Fibroblast of the aortic adventitia (primary cell): Measurements from ENCODE around the gene FAM237A. TPM values are rescaled to one million over a fixed set of nuclear protein-coding genes. Genes with fewer than 3 reads are reported as not detected.

Experiments used
- DNase-seq: peaks from one replicate; pipeline ENCODE4 v3.0.0-alpha.2; 2010; ENCODE audit warnings: low read depth
- H3K4me3 ChIP-seq: 2 replicates; pipeline ENCODE4 v1.5.1; 2011; ENCODE audit warnings: low read depth, mild to moderate bottlenecking, control low read depth, low read length, moderate library complexity
- total RNA-seq: library from RNA; depleted of rRNA; stranded (reverse); fragments of >200 nt; gene quantifications from 2 replicates; pipeline ENCODE4 v1.2.3, GENCODE V29; 2012; ENCODE audit warnings: low replicate concordance
- TF ChIP-seq, protein P1 (sequence below): IDR thresholded peaks from 2 replicates; pipeline ENCODE4 v1.5.1; 2011; ENCODE audit warnings: mild to moderate bottlenecking, low read length, control low read depth, inconsistent platforms; ENCODE audit not compliant: insufficient read depth

FAM237A gene
- not detected in 2 replicates for total RNA-seq

DNA sequence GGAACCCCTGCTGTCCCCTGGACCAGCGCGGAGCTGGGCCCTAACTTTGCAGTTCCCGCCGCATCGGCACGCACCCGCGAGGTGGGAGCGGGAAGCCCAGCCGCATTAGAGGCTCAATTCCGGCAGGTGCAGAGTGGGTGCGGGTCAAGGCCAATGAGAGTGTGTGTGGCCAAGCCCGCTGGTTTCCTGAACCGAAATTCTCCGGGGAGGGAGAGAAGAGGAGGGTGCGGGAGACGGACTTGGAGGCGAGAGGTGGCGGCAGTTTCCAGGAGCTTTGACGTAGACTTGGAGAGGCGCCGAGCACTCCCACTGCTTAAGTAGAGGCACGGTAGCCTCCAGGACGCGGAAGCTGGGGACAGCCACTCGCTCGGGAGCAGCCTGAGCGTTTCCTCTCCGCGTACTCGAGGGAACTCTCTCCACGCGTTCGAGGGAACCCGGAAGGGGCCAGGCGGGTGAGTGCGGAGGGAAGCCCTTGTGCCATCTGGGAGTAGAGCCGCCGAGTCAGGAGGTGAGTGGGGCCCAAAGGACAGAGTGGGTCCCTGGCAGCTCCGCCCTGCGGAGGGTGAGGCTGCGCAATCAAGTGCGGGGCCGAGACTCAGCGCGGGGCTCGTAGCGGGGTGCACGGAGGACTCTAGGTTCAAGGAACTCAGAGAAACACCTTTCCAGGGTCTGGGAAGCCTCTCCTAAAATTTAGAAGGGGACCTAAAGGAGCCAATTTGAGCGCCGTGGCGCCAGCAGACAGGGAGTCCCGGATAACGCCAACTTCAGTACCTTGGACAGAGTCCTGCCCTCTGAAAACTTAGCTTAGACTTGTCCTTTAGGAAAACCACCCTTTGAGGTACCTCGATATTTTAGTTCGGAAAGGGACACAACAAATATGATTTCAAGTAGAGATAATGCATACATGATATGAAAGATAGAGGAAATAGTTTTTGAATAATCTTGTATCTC, at the start of gene FAM237A:
Gene FAM237A (plus strand): TSS at position 413 of the 951 bp plus-strand sequence. CDS start 1,750 bp downstream, outside the sequence.
- TF ChIP-seq, protein P1, sequence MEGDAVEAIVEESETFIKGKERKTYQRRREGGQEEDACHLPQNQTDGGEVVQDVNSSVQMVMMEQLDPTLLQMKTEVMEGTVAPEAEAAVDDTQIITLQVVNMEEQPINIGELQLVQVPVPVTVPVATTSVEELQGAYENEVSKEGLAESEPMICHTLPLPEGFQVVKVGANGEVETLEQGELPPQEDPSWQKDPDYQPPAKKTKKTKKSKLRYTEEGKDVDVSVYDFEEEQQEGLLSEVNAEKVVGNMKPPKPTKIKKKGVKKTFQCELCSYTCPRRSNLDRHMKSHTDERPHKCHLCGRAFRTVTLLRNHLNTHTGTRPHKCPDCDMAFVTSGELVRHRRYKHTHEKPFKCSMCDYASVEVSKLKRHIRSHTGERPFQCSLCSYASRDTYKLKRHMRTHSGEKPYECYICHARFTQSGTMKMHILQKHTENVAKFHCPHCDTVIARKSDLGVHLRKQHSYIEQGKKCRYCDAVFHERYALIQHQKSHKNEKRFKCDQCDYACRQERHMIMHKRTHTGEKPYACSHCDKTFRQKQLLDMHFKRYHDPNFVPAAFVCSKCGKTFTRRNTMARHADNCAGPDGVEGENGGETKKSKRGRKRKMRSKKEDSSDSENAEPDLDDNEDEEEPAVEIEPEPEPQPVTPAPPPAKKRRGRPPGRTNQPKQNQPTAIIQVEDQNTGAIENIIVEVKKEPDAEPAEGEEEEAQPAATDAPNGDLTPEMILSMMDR = no peak
- peak; percentile 81 for DNase-seq
- no peak within 1 kb of the TSS for H3K4me3 ChIP-seq

DNA sequence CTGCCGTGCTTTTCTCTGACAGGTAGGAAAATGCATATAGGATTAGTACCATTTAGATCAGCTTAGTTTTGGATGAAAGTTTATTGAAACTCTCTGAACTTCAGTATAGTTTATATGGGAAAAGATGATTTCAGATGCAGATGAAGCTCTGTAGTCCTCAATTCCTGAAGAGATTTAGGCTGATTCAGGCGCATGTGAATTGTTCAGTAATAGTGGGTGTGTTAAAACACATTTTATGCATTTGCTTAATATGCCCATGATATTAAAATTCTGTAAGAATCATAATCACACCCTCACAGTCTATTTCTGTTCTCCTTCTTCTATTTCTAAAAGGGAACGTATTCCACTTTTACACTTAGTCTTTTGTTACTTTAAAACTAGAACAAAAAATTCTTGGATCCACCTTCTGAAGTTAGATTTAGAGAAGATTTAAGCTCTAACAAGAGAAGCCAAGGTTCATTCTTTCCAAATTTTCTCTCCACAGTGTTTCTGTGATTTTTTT, 44.5 kb upstream of the FAM237A start:
- TF ChIP-seq, protein P1 = no peak
- DNase-seq = no peak

GRCh38 chr2:206603243-206603642, 39.0 kb upstream of the FAM237A start:
- no peak for DNase-seq
- TF ChIP-seq, protein P1 = no peak
- no peak overlapping the region for H3K4me3 ChIP-seq

More for the DNA sequence above, 44.5 kb upstream of the FAM237A start:
- H3K4me3 ChIP-seq = no peak overlapping the region

DNA sequence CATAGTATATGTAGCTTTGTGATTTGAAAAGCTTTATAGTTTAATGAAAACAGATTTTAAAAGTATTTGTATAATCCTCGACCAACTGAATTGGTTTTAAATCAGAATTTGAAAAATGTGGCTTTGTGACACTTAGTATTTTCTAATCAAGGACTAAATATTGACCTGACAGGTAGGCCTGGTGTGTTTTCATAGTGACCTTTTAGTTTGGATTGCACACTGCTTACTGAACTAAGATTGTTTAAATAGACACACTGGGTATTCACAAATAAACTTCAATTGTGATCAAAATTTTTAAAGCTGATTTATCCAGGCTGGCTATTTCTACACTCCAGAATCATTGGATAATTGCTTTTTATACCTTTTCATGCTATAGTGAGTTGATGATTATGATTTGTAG, 31.8 kb upstream of the FAM237A start:
- DNase-seq = no peak
- no peak overlapping the region for H3K4me3 ChIP-seq
- TF ChIP-seq, protein P1 = no peak

DNA sequence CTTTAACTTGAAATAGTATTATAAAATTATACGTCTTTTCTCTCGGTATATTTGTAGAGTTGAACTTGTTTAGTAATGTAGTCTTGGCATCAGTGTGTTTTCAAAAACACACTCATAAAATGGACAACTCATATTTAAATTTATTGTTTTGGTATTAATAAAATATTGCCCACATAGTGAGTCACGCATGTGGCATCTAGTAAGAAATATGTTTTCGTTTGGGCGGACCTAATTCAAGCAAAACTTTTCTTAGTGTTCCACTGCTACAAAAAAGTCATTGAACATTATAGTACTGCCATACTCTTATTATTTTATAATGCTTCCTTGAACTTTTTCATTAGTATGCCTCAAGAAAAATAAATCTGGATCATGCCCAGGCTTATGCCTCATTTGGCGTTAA, 31.1 kb upstream of the FAM237A start:
- no peak overlapping the region for H3K4me3 ChIP-seq
- TF ChIP-seq, protein P1 = no peak
- no peak for DNase-seq

DNA sequence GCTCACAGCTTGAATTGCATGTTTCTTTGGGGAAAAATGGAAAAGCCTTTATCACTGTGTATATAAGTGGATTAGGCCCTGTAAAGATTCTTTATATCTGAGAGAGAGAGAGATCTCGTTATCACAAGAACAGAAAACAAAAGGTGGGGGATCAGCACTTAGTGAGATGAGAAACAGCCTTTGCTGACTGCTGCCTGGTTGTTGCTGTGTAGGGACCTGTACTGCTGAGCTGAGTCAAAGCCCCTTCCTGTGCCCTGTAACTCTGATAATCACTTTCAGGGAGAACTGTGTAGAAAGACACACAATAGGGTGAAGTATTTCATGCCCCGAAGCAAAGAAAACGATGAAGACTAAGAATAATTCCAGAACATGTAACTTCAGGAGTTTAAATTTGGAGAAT, 30.6 kb upstream of the FAM237A start:
- TF ChIP-seq, protein P1 = no peak
- DNase-seq = no peak
- no peak overlapping the region for H3K4me3 ChIP-seq
